DOHH2 (cell line): ENCODE data around the gene C1orf87.

Source experiments
- CTCF ChIP-seq: fragments of 200-600 bp; sonication (generic); IDR thresholded peaks from one replicate; pipeline ENCODE4 v1.5.1; 2014; ENCODE audit warnings: antibody characterized with exemption, mild to moderate bottlenecking, low read depth, low read length; ENCODE audit not compliant: poor library complexity, severe bottlenecking
- EZH2phosphoT487 ChIP-seq: fragments of 200-600 bp; sonication (generic); IDR thresholded peaks from 2 replicates; pipeline ENCODE4 v1.6.1; 2017; ENCODE audit warnings: borderline replicate concordance, mild to moderate bottlenecking, antibody characterized with exemption, low read length, moderate library complexity, mixed read lengths

GRCh38 chr1:60033066-60033465 lies 40.5 kb downstream of the C1orf87 start:
- TF ChIP-seq CTCF: no peak
- no peak for TF ChIP-seq EZH2phosphoT487
